Activated CD8-positive, alpha-beta T cell treated with anti-CD3 and anti-CD28 coated beads for 36 hours (primary cell): ENCODE data around the gene TBXAS1. TPM values are rescaled to one million over a fixed set of nuclear protein-coding genes. Genes with fewer than 3 reads are reported as not detected.
A peak's percentile ranks its signal among the peaks of the same experiment; 100 is the strongest.

Source experiments
- ATAC-seq: fragments of 200-7000 bp; cut with Tn5 transposase; one replicate; pipeline ENCODE4 v1.10.0; 2021; ENCODE audit warnings: mild to moderate bottlenecking, moderate library complexity
- CTCF ChIA-PET: fragments of 350-600 bp; sonication (Branson Sonifier 250); formaldehyde crosslinking; loops from one replicate; lab custom pipeline; 2021; ENCODE audit warnings: antibody characterized with exemption; lab: Charles Lee
- POLR2A ChIA-PET: fragments of 350-600 bp; sonication (Branson Sonifier 250); formaldehyde crosslinking; loops from one replicate; lab custom pipeline; 2021; ENCODE audit warnings: antibody characterized with exemption; lab: Charles Lee
- DNase-seq: peaks from one replicate; pipeline ENCODE4 v3.0.0-alpha.2; 2020
- H3K27ac Mint-ChIP-seq: one replicate; pipeline ENCODE4 v1.8.0; 2021; ENCODE audit warnings: mild to moderate bottlenecking, mixed read lengths
- H3K27me3 Mint-ChIP-seq: one replicate; pipeline ENCODE4 v1.8.0; 2021; ENCODE audit warnings: mixed read lengths
- H3K36me3 Mint-ChIP-seq: one replicate; pipeline ENCODE4 v1.8.0; 2021; ENCODE audit warnings: low read depth, mixed read lengths
- H3K4me1 Mint-ChIP-seq: one replicate; pipeline ENCODE4 v1.8.0; 2021; ENCODE audit warnings: low read depth, mixed read lengths
- H3K4me3 Mint-ChIP-seq: one replicate; pipeline ENCODE4 v1.8.0; 2021; ENCODE audit warnings: mild to moderate bottlenecking, moderate library complexity, mixed read lengths
- H3K9me3 Mint-ChIP-seq: one replicate; pipeline ENCODE4 v1.8.0; 2021; ENCODE audit warnings: mixed read lengths
- intact Hi-C: fragments of 100-400 bp; cut with micrococcal nuclease; formaldehyde crosslinking; loops from one replicate; pipeline ENCODE4 v1.10.0; 2022
- total RNA-seq, 2 experiments: library from RNA; stranded (reverse); gene quantifications; one replicate each; pipeline ENCODE4 v1.2.3, GENCODE V29; 2021
- TF ChIP-seq, protein P1 (sequence below): fragments of 200-600 bp; IDR thresholded peaks from one replicate; pipeline ENCODE4 v1.8.0; 2022; ENCODE audit warnings: antibody characterized with exemption, mild to moderate bottlenecking

The TBXAS1 gene
- total RNA-seq, 2 experiments from 2014 or later, result 1.5 to 2.1 TPM

DNA sequence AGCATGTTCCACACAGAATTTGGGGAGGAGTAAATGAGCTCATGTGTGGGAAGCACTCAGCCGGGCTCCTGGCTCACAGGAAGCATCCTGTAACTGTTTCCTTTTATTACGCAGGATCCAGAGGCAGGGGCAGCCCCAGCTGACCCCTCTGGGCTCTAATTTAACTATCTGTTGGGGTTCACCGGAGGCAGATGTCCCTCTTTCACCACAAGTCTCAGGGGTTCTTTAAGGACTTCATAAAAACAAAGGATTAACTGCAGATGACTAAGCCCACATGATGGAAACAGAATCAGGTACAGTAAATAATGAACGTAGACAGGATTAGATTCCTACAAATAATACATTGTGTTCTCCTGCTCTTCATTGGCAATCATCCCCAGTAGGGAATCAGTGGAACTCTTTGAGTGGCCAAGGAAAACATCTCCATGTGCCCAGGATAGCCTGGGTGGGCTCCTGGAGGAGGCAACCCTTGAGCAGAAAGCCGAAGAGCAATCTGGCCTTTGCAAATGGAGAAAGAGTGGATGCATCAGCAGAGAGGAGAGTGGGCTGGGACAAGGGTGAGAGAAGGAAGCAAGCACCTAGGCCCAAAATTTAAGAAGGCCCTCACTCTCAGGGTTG lies 24.6 kb downstream of the TBXAS1 start:
- TF ChIP-seq, protein P1, sequence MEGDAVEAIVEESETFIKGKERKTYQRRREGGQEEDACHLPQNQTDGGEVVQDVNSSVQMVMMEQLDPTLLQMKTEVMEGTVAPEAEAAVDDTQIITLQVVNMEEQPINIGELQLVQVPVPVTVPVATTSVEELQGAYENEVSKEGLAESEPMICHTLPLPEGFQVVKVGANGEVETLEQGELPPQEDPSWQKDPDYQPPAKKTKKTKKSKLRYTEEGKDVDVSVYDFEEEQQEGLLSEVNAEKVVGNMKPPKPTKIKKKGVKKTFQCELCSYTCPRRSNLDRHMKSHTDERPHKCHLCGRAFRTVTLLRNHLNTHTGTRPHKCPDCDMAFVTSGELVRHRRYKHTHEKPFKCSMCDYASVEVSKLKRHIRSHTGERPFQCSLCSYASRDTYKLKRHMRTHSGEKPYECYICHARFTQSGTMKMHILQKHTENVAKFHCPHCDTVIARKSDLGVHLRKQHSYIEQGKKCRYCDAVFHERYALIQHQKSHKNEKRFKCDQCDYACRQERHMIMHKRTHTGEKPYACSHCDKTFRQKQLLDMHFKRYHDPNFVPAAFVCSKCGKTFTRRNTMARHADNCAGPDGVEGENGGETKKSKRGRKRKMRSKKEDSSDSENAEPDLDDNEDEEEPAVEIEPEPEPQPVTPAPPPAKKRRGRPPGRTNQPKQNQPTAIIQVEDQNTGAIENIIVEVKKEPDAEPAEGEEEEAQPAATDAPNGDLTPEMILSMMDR, result no peak
- ChIA-PET POLR2A (no interaction called here), CTCF (no interaction called here)
- no peaks in the 10 kb centered on the region for H3K36me3 Mint-ChIP-seq
- H3K4me1 Mint-ChIP-seq, result peaks cover 17% of the 10 kb centered on the region
- no peak overlapping the region for H3K4me3 Mint-ChIP-seq
- no peaks in the 10 kb centered on the region for H3K9me3 Mint-ChIP-seq
- ATAC-seq (no peak), DNase-seq (no peak)
- no peaks in the 10 kb centered on the region for H3K27me3 Mint-ChIP-seq
- intact Hi-C loops, result no loop called here
- no peak overlapping the region for H3K27ac Mint-ChIP-seq

DNA sequence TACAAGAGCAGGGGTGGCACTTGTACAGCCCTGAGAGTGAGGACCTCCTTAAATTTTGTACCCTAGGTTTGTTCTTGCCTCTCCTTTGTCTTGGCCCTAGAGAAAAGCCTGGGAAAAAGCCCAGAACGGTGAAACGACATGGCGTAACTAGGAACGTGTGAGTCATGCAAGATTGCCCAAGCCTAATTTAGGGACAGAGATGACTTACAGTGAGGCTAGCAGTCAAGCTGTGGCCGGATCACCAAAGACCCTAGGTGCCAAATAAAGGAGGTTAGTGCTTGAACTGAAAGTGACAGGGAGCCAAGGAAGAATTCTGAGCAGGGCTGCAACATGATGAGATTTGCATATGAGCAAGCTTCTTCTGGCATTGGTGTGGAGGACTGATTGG lies 25.1 kb downstream of the TBXAS1 start:
- Mint-ChIP-seq H3K27ac (no peak overlapping the region), H3K9me3 (no peaks in the 10 kb centered on the region), H3K4me3 (no peak overlapping the region), H3K4me1 (peaks cover 17% of the 10 kb centered on the region), H3K27me3 (no peaks in the 10 kb centered on the region), H3K36me3 (no peaks in the 10 kb centered on the region)
- ATAC-seq, result no peak
- POLR2A ChIA-PET, result no interaction called here
- TF ChIP-seq, protein P1, result no peak
- intact Hi-C loops, result no loop called here
- DNase-seq, result no peak
- CTCF ChIA-PET, result no interaction called here

DNA sequence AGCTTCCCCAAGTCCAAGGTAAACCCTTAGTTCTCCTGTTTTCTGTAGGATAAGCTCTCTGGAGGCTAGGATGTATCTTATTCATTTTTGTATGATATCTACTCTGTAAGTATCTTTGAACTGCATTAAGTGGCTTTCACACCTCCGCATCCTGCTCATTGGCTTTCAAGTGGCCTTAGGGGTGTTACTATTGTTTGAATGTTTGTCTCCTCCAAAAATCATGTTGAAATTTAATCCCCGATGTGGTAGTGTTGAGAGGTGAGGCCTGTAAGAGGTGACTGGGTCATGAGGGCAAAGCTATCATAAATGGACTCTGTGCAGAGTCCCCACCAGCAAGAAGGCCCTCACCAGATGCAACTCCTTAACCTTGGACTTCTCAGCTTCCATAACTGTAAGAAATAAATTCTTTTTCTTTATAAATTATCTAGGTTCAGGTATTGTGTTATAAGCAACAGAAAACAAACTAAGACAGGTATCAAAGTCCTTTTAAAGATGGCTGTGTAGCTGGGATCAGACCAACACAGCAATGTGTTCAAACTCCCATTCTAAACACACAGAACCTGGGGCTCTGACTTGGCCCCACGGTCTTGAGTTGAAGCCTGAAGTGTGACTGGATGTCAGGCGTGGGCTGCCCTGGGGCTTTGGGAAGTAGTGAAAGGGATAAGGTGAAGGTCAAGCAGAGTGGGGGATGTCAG lies 25.9 kb downstream of the TBXAS1 start:
- Mint-ChIP-seq H3K4me1 (peaks cover 17% of the 10 kb centered on the region), H3K9me3 (no peaks in the 10 kb centered on the region), H3K36me3 (no peaks in the 10 kb centered on the region), H3K27ac (peak overlapping the region; percentile 66), H3K27me3 (no peaks in the 10 kb centered on the region), H3K4me3 (no peak overlapping the region)
- TF ChIP-seq, protein P1, result no peak
- POLR2A ChIA-PET, result interaction anchor here (0.5 to 1.4 kb wide), 2 partner anchors 76 to 503 kb away, joined by 3 to 4 read pairs; no protein-coding TSS in a partner anchor
- intact Hi-C loops, result no loop called here
- peak; percentile 43 for DNase-seq
- CTCF ChIA-PET, result no interaction called here
- ATAC-seq, result peak; percentile 61

DNA sequence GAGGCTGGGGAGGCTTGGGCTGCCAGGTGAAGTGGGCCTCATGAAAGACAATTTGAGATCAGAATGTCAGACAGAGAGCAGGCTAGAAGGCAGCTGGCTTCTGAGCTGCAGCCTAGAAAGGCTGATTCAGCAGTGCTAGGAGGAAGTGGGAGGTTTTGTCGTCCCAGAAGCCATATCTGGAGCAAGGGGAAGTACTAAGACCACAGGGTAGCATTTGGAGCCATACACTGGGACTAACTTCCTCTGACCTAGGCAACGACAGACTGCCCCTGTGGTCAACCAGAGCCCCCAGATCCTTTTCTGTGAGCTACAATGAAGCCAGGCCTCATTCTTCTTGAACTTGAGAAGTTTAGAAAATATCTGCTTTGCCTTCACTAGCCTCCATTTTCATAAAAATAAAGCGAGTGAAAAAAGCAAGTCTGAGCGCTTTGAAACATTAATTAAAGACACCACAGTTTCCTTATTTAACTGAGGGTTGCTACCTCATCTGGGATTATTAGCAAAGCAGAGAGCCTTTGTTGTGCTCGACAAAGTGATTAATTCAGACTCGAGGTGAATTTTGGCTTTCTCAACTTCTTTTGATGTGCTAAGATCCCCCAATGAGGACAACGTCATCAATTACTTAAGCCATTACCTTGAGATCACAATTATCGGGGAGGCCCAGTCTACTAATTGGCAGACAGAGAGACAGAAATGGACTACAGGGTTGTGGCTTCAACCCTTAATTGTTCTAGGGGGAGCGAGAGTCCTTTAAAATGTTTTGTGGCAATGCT lies 26.6 kb downstream of the TBXAS1 start:
- H3K36me3 Mint-ChIP-seq, result no peaks in the 10 kb centered on the region
- TF ChIP-seq, protein P1, result no peak
- no peaks in the 10 kb centered on the region for H3K27me3 Mint-ChIP-seq
- H3K27ac Mint-ChIP-seq, result peak overlapping the region; percentile 66
- no peaks in the 10 kb centered on the region for H3K9me3 Mint-ChIP-seq
- H3K4me1 Mint-ChIP-seq, result peaks cover 22% of the 10 kb centered on the region
- DNase-seq, result peak; percentile 25
- ChIA-PET POLR2A (interaction anchor here (0.5 to 1.4 kb wide), 2 partner anchors 77 to 502 kb away, joined by 3 to 4 read pairs; no protein-coding TSS in a partner anchor), CTCF (no interaction called here)
- H3K4me3 Mint-ChIP-seq, result no peak overlapping the region
- peak; percentile 73 for ATAC-seq
- intact Hi-C loops, result no loop called here
